ENCODE data around the gene GTF2IRD1.

The GTF2IRD1 gene

DNA sequence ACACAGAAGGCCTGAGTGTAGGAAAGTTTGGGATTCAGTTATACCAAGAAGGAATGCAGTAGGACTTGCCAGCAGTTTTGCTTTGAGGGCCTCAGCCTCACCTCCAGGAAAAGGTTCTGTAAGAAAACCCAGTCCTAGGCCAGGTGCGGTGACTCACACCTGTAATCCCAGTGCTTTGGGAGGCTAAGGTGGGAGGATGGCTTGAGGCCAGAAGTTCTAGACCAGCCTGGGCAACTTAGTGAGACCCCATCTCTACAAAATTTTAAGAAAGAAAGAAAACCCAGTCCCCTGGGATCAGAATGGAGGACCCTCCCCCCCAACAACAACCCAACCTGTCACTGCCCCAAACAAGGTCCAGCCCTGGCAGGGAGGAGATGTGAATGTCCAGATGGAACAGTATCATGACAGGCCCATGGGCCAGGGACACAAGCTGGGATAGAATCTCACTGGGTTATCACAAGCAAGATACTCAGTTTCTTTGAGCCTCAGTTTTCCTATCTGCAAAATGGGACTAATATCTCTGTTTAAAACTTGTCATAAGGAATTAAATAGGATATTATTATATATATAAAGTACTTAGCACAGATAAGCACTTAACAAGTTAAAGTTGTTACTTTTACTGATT lies 68.7 kb downstream of the GTF2IRD1 start:
- TF ChIP-seq, protein P1, sequence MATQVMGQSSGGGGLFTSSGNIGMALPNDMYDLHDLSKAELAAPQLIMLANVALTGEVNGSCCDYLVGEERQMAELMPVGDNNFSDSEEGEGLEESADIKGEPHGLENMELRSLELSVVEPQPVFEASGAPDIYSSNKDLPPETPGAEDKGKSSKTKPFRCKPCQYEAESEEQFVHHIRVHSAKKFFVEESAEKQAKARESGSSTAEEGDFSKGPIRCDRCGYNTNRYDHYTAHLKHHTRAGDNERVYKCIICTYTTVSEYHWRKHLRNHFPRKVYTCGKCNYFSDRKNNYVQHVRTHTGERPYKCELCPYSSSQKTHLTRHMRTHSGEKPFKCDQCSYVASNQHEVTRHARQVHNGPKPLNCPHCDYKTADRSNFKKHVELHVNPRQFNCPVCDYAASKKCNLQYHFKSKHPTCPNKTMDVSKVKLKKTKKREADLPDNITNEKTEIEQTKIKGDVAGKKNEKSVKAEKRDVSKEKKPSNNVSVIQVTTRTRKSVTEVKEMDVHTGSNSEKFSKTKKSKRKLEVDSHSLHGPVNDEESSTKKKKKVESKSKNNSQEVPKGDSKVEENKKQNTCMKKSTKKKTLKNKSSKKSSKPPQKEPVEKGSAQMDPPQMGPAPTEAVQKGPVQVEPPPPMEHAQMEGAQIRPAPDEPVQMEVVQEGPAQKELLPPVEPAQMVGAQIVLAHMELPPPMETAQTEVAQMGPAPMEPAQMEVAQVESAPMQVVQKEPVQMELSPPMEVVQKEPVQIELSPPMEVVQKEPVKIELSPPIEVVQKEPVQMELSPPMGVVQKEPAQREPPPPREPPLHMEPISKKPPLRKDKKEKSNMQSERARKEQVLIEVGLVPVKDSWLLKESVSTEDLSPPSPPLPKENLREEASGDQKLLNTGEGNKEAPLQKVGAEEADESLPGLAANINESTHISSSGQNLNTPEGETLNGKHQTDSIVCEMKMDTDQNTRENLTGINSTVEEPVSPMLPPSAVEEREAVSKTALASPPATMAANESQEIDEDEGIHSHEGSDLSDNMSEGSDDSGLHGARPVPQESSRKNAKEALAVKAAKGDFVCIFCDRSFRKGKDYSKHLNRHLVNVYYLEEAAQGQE (IDR thresholded peaks at IDR 0.05; ENCODE audit: insufficient read depth in 1 of 2, low read depth in 2 of 2, low read length in 2 of 2), result no peak
- TF ChIP-seq FOXP2 (optimal IDR thresholded peaks at IDR 0.05; ENCODE audit: borderline replicate concordance, extremely low read depth, extremely low read length, insufficient read depth), result no peak
- no peak for TF ChIP-seq SIN3A (IDR thresholded peaks at IDR 0.05; ENCODE audit: borderline replicate concordance, insufficient read depth, low read length)
- TF ChIP-seq POLR2AphosphoS5 (IDR thresholded peaks at IDR 0.05; ENCODE audit: low read depth, low read length), result no peak
- TF ChIP-seq TAF1 (IDR thresholded peaks at IDR 0.05; ENCODE audit: borderline replicate concordance, insufficient read depth, low read length), result no peak

DNA sequence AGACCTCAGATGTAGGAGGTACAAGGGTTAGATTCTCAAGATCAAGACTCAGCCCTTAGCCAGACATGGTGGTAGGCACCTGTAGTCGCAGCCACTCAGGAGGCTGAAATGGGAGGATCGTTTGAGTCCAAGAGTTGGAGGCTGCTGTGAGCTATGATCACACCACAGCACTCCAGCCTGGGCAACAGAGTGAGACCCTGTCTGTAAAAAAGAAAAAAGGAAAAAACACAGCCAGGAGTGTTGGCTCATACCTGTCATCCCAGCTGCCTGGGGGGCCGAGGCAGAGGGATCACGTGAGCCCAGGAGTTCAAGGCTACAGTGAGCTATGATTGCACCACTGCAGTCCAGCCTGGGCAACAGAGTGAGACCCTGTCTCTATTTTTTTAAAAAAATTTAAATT lies 69.3 kb downstream of the GTF2IRD1 start:
- no peak for TF ChIP-seq TAF1 (IDR thresholded peaks at IDR 0.05; ENCODE audit: borderline replicate concordance, insufficient read depth, low read length)
- TF ChIP-seq, protein P1 (IDR thresholded peaks at IDR 0.05; ENCODE audit: insufficient read depth in 1 of 2, low read depth in 2 of 2, low read length in 2 of 2), result no peak
- TF ChIP-seq FOXP2 (optimal IDR thresholded peaks at IDR 0.05; ENCODE audit: borderline replicate concordance, extremely low read depth, extremely low read length, insufficient read depth), result no peak
- no peak for TF ChIP-seq POLR2AphosphoS5 (IDR thresholded peaks at IDR 0.05; ENCODE audit: low read depth, low read length)
- TF ChIP-seq SIN3A (IDR thresholded peaks at IDR 0.05; ENCODE audit: borderline replicate concordance, insufficient read depth, low read length), result no peak

DNA sequence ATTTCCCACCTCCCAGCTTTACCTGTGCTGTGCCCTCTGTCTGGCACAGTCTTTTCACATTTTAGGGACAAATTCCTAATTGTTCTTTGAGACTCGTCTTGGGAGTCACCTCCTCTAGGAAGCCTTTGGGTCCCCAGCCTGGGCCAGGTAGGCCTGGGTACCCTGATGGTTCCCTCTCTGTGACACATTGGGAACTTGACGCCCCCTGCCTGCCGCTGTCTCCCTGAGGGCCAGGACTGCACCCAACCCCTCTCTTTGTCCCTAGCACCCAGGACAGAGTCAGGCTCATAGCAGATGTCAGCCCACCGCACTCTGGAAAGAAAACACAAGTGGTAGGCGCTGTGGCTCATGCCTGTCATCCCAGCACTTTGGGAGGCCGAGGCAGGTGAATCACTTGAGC lies 71.4 kb downstream of the GTF2IRD1 start:
- TF ChIP-seq, protein P1 (IDR thresholded peaks at IDR 0.05; ENCODE audit: insufficient read depth in 1 of 2, low read depth in 2 of 2, low read length in 2 of 2), result no peak
- TF ChIP-seq FOXP2 (optimal IDR thresholded peaks at IDR 0.05; ENCODE audit: borderline replicate concordance, extremely low read depth, extremely low read length, insufficient read depth), result no peak
- no peak for TF ChIP-seq POLR2AphosphoS5 (IDR thresholded peaks at IDR 0.05; ENCODE audit: low read depth, low read length)
- no peak for TF ChIP-seq TAF1 (IDR thresholded peaks at IDR 0.05; ENCODE audit: borderline replicate concordance, insufficient read depth, low read length)
- TF ChIP-seq SIN3A (IDR thresholded peaks at IDR 0.05; ENCODE audit: borderline replicate concordance, insufficient read depth, low read length), result no peak

DNA sequence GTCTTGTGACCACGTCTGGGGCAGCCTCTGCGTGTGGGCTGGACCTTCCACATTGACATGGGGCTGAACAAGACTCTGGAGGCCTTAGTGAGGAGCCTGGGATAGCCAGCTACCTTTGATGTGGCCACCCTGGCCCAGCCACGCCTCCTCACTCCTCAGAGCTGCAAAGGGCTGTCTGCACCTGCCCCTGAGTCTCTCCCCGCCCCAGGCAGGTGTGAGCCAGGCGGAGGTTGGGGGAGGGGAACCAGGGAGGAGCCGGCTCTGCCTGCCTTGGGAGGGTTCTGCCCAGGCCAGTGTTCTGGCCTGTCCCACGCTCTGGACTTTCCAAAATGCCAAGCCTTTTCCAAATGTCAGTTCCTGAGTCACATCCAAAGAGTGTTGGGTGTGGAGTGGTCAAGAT lies 72.2 kb downstream of the GTF2IRD1 start:
- no peak for TF ChIP-seq POLR2AphosphoS5 (IDR thresholded peaks at IDR 0.05; ENCODE audit: low read depth, low read length)
- TF ChIP-seq SIN3A (IDR thresholded peaks at IDR 0.05; ENCODE audit: borderline replicate concordance, insufficient read depth, low read length), result no peak
- TF ChIP-seq, protein P1 (IDR thresholded peaks at IDR 0.05; ENCODE audit: insufficient read depth in 1 of 2, low read depth in 2 of 2, low read length in 2 of 2), result no peak
- TF ChIP-seq TAF1 (IDR thresholded peaks at IDR 0.05; ENCODE audit: borderline replicate concordance, insufficient read depth, low read length), result no peak
- no peak for TF ChIP-seq FOXP2 (optimal IDR thresholded peaks at IDR 0.05; ENCODE audit: borderline replicate concordance, extremely low read depth, extremely low read length, insufficient read depth)

Measured in PFSK-1 (cell line).